D721Med (cell line): ENCODE measurements around the gene PAGR1.

ENCODE experiments used
- DNase-seq: peaks from one replicate; pipeline ENCODE4 v3.0.0; 2011; ENCODE audit warnings: low spot score; ENCODE audit not compliant: insufficient read length
- FAIRE-seq: peaks from 2 replicates; lab custom pipeline; 2011; peaks lifted over from hg19 to GRCh38; lab: Jason Lieb, UNC
- CTCF ChIP-seq: IDR thresholded peaks from 2 replicates; pipeline ENCODE4 v1.5.1; 2012; ENCODE audit warnings: mild to moderate bottlenecking, control low read depth; ENCODE audit not compliant: insufficient read depth; ENCODE audit errors: missing control alignments

PAGR1 gene

GRCh38 chr16:29802416-29802935 lies 13.5 kb upstream of the PAGR1 start:
- no peak for DNase-seq
- no peak for FAIRE-seq

GRCh38 chr16:29804020-29804419 lies 11.9 kb upstream of the PAGR1 start:
- no peak for TF ChIP-seq CTCF
- FAIRE-seq (no peak), DNase-seq (no peak)

More at GRCh38 chr16:29802416-29802935, 13.5 kb upstream of the PAGR1 start:
- no peak for TF ChIP-seq CTCF

- TF ChIP-seq CTCF: no peak
- FAIRE-seq (no peak), DNase-seq (no peak)
Measured at GRCh38 chr16:29804455-29805231, 11.3 kb upstream of the PAGR1 start.

GRCh38 chr16:29805232-29806098 lies 10.5 kb upstream of the PAGR1 start:
- peak; percentile 76 for DNase-seq
- TF ChIP-seq CTCF: no peak
- no peak for FAIRE-seq

- TF ChIP-seq CTCF: no peak
- DNase-seq: no peak
- FAIRE-seq: no peak
Measured at GRCh38 chr16:29806099-29806579, 9.8 kb upstream of the PAGR1 start, which contains the start of gene MAZ. Gene MAZ (plus strand): TSS chr16:29806529. CDS start chr16:29806702, 173 bp downstream.

GRCh38 chr16:29806641-29807425 lies 9.1 kb upstream of the PAGR1 start:
- no peak for FAIRE-seq
- no peak for TF ChIP-seq CTCF
- no peak for DNase-seq
